B cell (primary cell): ENCODE data around the gene CACNA2D4. TPM values are rescaled to one million over a fixed set of nuclear protein-coding genes. Genes with fewer than 3 reads are reported as not detected.

Experiments used
- ATAC-seq: fragments of 200-7000 bp; cut with Tn5 transposase; one replicate; pipeline ENCODE4 v1.10.0; 2021; ENCODE audit warnings: low read depth, mild to moderate bottlenecking, moderate number of reproducible peaks, moderate library complexity
- CTCF ChIA-PET: fragments of 350-600 bp; sonication (Branson Sonifier 250); formaldehyde crosslinking; loops from one replicate; lab custom pipeline; 2021; ENCODE audit warnings: antibody characterized with exemption, inconsistent platforms; lab: Charles Lee
- POLR2A ChIA-PET: fragments of 350-600 bp; sonication (Branson Sonifier 250); formaldehyde crosslinking; loops from one replicate; lab custom pipeline; 2021; ENCODE audit warnings: antibody characterized with exemption; lab: Charles Lee
- DNase-seq: peaks from one replicate; pipeline ENCODE4 v3.0.0; 2013
- H2AFZ ChIP-seq: 2 replicates; pipeline ENCODE4 v1.6.1; 2012; ENCODE audit warnings: mild to moderate bottlenecking, low read depth, low read length; ENCODE audit not compliant: insufficient read depth, poor library complexity, severe bottlenecking
- H3K27ac ChIP-seq, 2 donors: 1 replicate in 1 of 2; 2 replicates in 1 of 2; pipeline ENCODE4 v1.5.1; 2012 to 2013; ENCODE audit warnings: low read length in 2 of 2, mild to moderate bottlenecking in 2 of 2, moderate library complexity in 1 of 2
- H3K27me3 ChIP-seq, 4 experiments: fragments of 200-600 bp in 1 of 4; sonication (generic) in 1 of 4; replicated peaks in 1 of 4; 1 replicate in 2 of 4; 2 replicates in 2 of 4; pipeline versions ENCODE4 v1.6.1 to v1.7.0; 2013 to 2016; ENCODE audit warnings: low read length in 3 of 4, mild to moderate bottlenecking in 2 of 4, mixed read lengths in 1 of 4, moderate library complexity in 1 of 4; ENCODE audit not compliant: insufficient read depth in 4 of 4, control insufficient read depth in 3 of 4; ENCODE audit errors: control extremely low read depth in 1 of 4
- H3K36me3 ChIP-seq, 2 experiments: replicated peaks in 1 of 2; 1 replicate in 1 of 2; 2 replicates in 1 of 2; pipeline versions ENCODE4 v1.6.1 to v1.7.1; 2013; ENCODE audit warnings: low read length in 1 of 2; ENCODE audit not compliant: insufficient read depth in 2 of 2, control insufficient read depth in 1 of 2; ENCODE audit errors: control extremely low read depth in 1 of 2, extremely low read depth in 1 of 2
- H3K4me1 ChIP-seq, 2 donors: fragments of 200-600 bp in 1 of 2; sonication (generic) in 1 of 2; 1 replicate in 1 of 2; 2 replicates in 1 of 2; pipeline versions ENCODE4 v1.5.1 to v1.6.1; 2013 to 2017; ENCODE audit warnings: low read length in 2 of 2; ENCODE audit not compliant: control insufficient read depth in 2 of 2, insufficient read depth in 2 of 2
- H3K4me2 ChIP-seq: replicated peaks from 2 replicates; pipeline ENCODE3; 2012; ENCODE audit warnings: mild to moderate bottlenecking, low read depth, low read length; ENCODE audit not compliant: poor library complexity, severe bottlenecking
- H3K4me3 ChIP-seq, 5 experiments: fragments of 200-600 bp in 1 of 5; sonication (generic) in 1 of 5; 1 replicate in 3 of 5; 2 replicates in 2 of 5; pipeline versions ENCODE4 v1.5.1 to v1.7.0; 2011 to 2016; ENCODE audit warnings: low read length in 4 of 5, mild to moderate bottlenecking in 4 of 5, low read depth in 2 of 5, control low read depth in 1 of 5, moderate library complexity in 1 of 5; ENCODE audit not compliant: insufficient read depth in 1 of 5; ENCODE audit errors: control extremely low read depth in 1 of 5, extremely low read depth in 1 of 5
- H3K79me2 ChIP-seq: fragments of 200-600 bp; sonication (generic); one replicate; pipeline ENCODE4 v1.6.0; 2016; ENCODE audit warnings: low read length; ENCODE audit not compliant: control insufficient read depth, insufficient read depth
- H3K9ac ChIP-seq: fragments of 200-600 bp; sonication (generic); 2 replicates; pipeline ENCODE4 v1.6.1; 2017; ENCODE audit warnings: mild to moderate bottlenecking, low read length, moderate library complexity
- H3K9me3 ChIP-seq, 3 donors: one replicate each; pipeline versions ENCODE4 v1.6.1 to v1.7.1; 2013; ENCODE audit warnings: low read length in 2 of 3; ENCODE audit not compliant: control insufficient read depth in 2 of 3, insufficient read depth in 1 of 3; ENCODE audit errors: control extremely low read depth in 1 of 3
- H4K20me1 ChIP-seq: 2 replicates; pipeline ENCODE4 v1.6.0; 2012; ENCODE audit warnings: mild to moderate bottlenecking, low read length; ENCODE audit not compliant: insufficient read depth, control insufficient read depth, poor library complexity, severe bottlenecking
- H3K27ac Mint-ChIP-seq: one replicate; pipeline ENCODE4 v1.8.0; 2021; ENCODE audit warnings: mixed read lengths
- H3K27me3 Mint-ChIP-seq: one replicate; pipeline ENCODE4 v1.8.0; 2021; ENCODE audit warnings: mixed read lengths
- H3K4me1 Mint-ChIP-seq: one replicate; pipeline ENCODE4 v1.8.0; 2021; ENCODE audit warnings: mixed read lengths
- H3K4me3 Mint-ChIP-seq: one replicate; pipeline ENCODE4 v1.8.0; 2021; ENCODE audit warnings: mixed read lengths
- H3K9me3 Mint-ChIP-seq: one replicate; pipeline ENCODE4 v1.8.0; 2022; ENCODE audit warnings: mixed read lengths; ENCODE audit not compliant: insufficient read depth
- EZH2 ChIP-seq: IDR thresholded peaks from 2 replicates; pipeline ENCODE4 v1.6.1; 2012; ENCODE audit warnings: borderline replicate concordance, low read depth, mild to moderate bottlenecking, moderate library complexity, low read length; ENCODE audit not compliant: insufficient read depth, poor library complexity, severe bottlenecking
- WGBS: methylation state at CpG from one replicate; pipeline ENCODE4 v1.1.5; 2013; ENCODE audit warnings: missing lambda C conversion rate; ENCODE audit not compliant: insufficient coverage; 5-methylcytosine and 5-hydroxymethylcytosine counted together
- intact Hi-C: fragments of 100-400 bp; cut with micrococcal nuclease; formaldehyde crosslinking; loops from one replicate; pipeline ENCODE4 v1.10.0; 2022
- polyA plus RNA-seq: library from polyadenylated mRNA; depleted of rRNA; stranded (reverse); fragments of >200 nt; gene quantifications from 2 replicates; pipeline ENCODE4 v1.2.3, GENCODE V29; 2012
- total RNA-seq, 2 donors: library from RNA; stranded (reverse); fragments of 120-200 nt in 1 of 2; gene quantifications; 1 replicate in 1 of 2; 2 replicates in 1 of 2; pipeline versions ENCODE4 v1.2.3 to v1.2.4, GENCODE V29; 2013 to 2022
- TF ChIP-seq, protein P1 (sequence below): fragments of 200-600 bp; IDR thresholded peaks from one replicate; pipeline ENCODE4 v1.8.0; 2022; ENCODE audit warnings: antibody characterized with exemption, mild to moderate bottlenecking

The CACNA2D4 gene
- total and polyA plus RNA-seq, 2 donors (not counting 1 experiment from before 2014, with no cell fraction given) = 6.0 to 7.4 TPM

DNA sequence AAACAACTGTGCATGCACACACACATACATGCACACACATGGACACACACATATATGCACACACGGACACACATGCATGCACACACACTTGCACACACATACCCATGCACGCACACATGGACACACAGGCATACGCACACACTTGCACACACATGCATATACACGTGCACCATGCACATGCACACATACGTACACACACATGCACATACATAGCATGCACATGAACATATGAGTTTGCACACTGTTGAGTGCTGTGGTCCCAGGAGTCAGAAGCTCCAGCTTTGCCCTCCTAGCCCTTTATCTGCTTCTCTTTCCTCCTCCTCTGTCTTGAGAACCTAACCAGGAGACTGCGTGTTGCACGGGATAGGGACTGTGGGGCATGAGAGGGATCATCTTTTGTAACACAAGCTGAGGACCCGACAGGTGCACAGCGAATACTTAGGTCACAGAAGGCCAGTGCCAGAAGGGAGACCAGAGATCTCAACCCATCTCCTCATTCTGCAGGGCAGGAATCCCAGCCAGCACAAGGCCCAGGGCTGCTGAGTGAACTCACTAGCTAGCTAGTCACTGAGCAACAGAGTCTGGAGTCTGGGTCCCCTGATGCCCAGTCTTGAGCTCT, 101.6 kb downstream of the CACNA2D4 start:
- ATAC-seq = no peak
- DNase-seq = no peak
- H3K27me3 ChIP-seq = peaks cover 0 to 27% (median 4%) of the 10 kb centered on the region in 4 experiments
- Mint-ChIP-seq H3K4me3 (no peak overlapping the region), H3K9me3 (no peaks in the 10 kb centered on the region), H3K4me1 (peaks cover 3% of the 10 kb centered on the region), H3K27ac (no peak overlapping the region), H3K27me3 (peaks cover 40% of the 10 kb centered on the region)
- no peaks in the 10 kb centered on the region for H3K36me3 ChIP-seq
- H2AFZ ChIP-seq = no peak overlapping the region
- no peaks in the 10 kb centered on the region for H3K4me1 ChIP-seq
- TF ChIP-seq, protein P1, sequence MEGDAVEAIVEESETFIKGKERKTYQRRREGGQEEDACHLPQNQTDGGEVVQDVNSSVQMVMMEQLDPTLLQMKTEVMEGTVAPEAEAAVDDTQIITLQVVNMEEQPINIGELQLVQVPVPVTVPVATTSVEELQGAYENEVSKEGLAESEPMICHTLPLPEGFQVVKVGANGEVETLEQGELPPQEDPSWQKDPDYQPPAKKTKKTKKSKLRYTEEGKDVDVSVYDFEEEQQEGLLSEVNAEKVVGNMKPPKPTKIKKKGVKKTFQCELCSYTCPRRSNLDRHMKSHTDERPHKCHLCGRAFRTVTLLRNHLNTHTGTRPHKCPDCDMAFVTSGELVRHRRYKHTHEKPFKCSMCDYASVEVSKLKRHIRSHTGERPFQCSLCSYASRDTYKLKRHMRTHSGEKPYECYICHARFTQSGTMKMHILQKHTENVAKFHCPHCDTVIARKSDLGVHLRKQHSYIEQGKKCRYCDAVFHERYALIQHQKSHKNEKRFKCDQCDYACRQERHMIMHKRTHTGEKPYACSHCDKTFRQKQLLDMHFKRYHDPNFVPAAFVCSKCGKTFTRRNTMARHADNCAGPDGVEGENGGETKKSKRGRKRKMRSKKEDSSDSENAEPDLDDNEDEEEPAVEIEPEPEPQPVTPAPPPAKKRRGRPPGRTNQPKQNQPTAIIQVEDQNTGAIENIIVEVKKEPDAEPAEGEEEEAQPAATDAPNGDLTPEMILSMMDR = no peak
- TF ChIP-seq EZH2 = no peak
- H3K4me2 ChIP-seq = no peak overlapping the region
- intact Hi-C loops = no loop called here
- ChIA-PET POLR2A (interaction anchor here (0.5 kb wide), 1 partner anchor 184 kb away, joined by 6 read pairs; no protein-coding TSS in a partner anchor), CTCF (interaction anchor here (1.1 kb wide), 1 partner anchor 123 kb away, joined by 4 read pairs; no protein-coding TSS in a partner anchor)
- H3K79me2 ChIP-seq = no peaks in the 10 kb centered on the region
- H3K4me3 ChIP-seq = no peak overlapping the region
- no peaks in the 10 kb centered on the region for H3K9me3 ChIP-seq
- no peaks in the 10 kb centered on the region for H4K20me1 ChIP-seq
- H3K27ac ChIP-seq = no peak overlapping the region
- WGBS = 90% methylated on average over 7 of the region's 9 CpGs
- H3K9ac ChIP-seq = no peak overlapping the region
